GM19452 (cell line): Measurements from ENCODE around the gene ADAMTSL3.
"Not testable (repeated sequence)": the region's sequence is repeated elsewhere in the genome, so short reads cannot be mapped to it uniquely, and the experiment has no call there.

ENCODE experiments used
- ATAC-seq: cut with Tn5 transposase; IDR thresholded peaks from one replicate; pipeline ENCODE4 v1.9.1; 2021; ENCODE audit not compliant: unreplicated experiment

Gene ADAMTSL3

GRCh38 chr15:83745771-83746170, 91.8 kb downstream of the ADAMTSL3 start:
- no peak for ATAC-seq

- ATAC-seq: no peak
Measured at GRCh38 chr15:83746231-83746630, 92.3 kb downstream of the ADAMTSL3 start.

- ATAC-seq: no peak
Measured at GRCh38 chr15:83747050-83747717, 93.3 kb downstream of the ADAMTSL3 start.

DNA sequence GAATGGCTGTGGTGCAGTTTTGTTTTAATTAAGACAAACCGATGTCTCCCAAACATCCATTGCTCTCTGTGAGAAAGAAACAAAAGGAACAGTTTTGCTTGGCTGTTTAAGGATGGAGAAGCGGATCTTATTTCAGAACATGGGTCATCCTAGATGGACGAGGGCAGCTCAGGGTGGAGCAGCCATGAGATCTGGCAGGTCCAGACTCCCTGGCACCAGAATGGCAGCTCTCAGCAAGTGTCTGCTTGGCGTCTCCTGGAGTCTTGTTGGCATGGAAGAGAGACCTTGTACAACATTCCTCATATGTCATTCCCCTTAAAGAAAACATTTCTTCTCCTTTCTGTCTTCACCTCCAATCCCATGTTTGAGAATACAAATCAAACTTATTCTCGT, 93.8 kb downstream of the ADAMTSL3 start:
- no peak for ATAC-seq

GRCh38 chr15:83753872-83754493, 100.1 kb downstream of the ADAMTSL3 start:
- no peak for ATAC-seq

GRCh38 chr15:83757291-83757690, 103.4 kb downstream of the ADAMTSL3 start:
- ATAC-seq: not testable (repeated sequence)

- no peak for ATAC-seq
Measured at GRCh38 chr15:83762367-83762766, 108.4 kb downstream of the ADAMTSL3 start.

DNA sequence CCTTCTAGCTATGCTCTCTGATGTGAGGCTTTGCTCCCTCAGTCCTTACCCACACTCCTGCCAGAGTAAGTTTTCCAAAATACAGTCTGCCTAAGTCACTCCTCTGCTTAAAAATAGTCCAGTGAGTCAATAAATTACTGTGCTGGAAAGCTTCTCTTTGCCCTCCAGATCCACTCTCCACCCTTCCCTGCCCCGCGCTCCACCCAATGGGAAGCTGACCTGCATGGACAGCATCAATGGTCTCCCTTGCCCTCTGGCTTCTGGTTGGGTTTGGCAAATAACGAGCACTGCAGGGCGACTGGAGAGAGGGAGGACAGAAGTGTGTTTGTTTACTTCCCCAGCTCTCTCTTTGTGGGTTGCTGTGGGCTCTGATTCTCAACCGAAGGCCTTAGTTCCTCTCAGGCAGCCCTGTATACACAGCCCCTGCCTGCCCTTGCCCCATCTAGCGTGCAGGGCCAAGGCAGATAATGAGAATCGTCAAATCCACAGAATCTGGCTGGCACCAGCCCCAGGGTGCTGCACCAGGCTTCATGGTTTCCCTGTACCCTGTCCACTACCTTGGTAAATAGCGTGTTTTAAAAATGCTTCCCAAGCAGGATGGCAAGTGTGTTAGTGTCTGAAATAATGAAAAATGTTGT, 110.4 kb downstream of the ADAMTSL3 start:
- ATAC-seq: no peak

GRCh38 chr15:83766339-83766738, 112.4 kb downstream of the ADAMTSL3 start:
- ATAC-seq: no peak

- ATAC-seq: no peak
Measured at GRCh38 chr15:83767741-83768140, 113.8 kb downstream of the ADAMTSL3 start.

DNA sequence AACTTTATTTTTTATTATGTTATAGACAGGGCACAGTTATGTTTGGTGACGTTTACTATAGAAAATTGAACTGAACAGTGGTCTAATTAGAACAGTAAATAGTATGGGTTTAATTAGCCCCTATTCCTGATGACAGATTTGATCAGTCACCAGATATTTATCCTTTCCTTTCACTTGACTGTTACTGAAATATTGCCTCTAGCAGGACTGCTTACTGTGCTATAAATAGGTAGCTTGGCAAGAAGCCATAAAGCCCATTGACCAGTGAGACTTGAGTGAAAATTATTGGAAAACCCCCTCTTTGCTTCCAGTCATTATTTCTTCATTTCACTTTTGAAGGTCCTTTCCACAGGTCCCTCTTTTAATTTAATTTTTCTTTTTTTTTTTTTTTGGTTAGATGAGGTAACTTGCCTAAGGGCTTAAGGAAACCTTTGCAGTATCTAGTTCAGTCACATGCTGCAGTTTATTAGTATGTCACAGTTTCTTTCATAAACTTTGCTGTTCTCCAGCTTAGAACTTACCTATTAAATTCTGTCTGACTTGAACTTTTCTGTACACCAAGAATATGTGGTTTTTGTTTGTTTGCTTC, 115.6 kb downstream of the ADAMTSL3 start:
- ATAC-seq: no peak

- ATAC-seq: no peak
Measured at GRCh38 chr15:83775738-83776137, 121.8 kb downstream of the ADAMTSL3 start.

GRCh38 chr15:83776986-83777385, 123.1 kb downstream of the ADAMTSL3 start:
- no peak for ATAC-seq

DNA sequence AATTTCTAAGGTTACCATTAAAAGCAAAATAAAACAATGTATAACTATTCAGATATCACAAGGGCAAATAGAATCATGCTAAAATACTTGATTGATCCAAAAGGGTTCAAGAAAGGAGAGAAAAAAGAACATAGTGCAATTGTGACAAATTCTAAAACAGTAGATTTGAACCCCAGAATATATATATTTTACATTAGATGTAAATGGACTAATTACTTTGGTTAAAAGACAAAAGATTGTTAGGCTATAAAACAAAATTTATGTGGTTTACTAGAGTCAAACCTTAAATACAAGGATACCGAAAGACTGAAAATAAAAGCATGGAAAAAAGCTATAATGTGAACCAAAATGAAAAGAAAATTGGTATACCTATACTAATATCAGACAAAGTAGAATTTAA, 129.3 kb downstream of the ADAMTSL3 start:
- ATAC-seq: no peak

DNA sequence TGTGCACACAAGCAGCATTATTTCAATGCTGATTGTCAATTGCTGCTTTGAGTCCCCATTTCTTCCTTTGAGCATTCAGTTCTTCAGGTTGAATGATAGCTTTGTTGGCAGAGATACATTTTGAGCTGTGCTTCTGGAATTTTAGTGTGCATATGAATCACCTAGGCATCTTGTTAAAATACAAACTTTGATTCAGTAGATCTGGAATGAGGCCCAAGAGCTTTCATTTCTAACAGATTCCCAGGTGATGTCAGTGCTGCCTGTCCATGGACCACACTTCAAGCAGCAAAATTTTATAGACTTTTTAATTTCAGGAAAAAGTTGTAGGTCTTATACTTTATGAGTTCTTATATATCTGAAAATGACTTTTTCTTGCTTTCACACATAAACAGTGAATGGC, 131.1 kb downstream of the ADAMTSL3 start:
- no peak for ATAC-seq

- no peak for ATAC-seq
Measured at GRCh38 chr15:83786336-83786735, 132.4 kb downstream of the ADAMTSL3 start.

DNA sequence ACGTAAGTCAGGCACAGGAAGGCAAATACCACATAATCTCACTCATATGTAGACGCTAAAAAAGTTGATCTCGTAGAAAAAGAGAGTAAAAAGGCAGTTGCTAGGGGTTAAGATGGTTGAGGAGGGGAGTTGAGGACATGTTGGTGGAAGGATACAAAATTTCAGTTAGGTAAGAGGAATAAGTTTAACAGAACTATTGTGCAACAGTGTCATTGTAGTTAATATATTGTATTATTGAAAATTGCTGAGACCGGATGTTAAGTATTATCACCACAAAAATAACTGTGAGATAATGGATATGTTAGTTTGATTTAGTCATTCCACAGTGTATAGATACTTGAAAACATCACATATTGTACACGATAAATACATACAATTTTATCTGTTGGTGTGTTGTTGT, 139.1 kb downstream of the ADAMTSL3 start:
- no peak for ATAC-seq

GRCh38 chr15:83794209-83794608, 140.3 kb downstream of the ADAMTSL3 start:
- no peak for ATAC-seq

DNA sequence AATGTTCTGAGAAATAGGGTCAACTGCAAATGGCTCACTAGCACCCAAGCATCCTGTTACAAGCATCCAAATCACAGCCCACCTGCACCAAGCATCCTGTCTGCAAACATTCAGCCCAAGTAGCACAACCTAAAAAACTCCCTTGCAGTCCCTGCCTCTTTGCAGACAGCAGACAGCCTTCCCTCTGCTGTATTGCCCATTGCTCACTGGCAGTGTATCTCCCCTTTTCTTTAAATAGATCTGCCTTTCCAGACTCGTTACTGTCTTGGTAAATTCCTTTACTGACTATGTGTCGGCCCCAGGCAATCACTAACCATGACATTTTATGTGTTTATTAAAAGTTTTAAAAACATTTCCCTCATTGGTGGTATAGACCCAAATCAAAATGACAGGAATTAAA, 155.4 kb downstream of the ADAMTSL3 start:
- ATAC-seq: no peak

- ATAC-seq: no peak
Measured at GRCh38 chr15:83810110-83810509, 156.2 kb downstream of the ADAMTSL3 start.

DNA sequence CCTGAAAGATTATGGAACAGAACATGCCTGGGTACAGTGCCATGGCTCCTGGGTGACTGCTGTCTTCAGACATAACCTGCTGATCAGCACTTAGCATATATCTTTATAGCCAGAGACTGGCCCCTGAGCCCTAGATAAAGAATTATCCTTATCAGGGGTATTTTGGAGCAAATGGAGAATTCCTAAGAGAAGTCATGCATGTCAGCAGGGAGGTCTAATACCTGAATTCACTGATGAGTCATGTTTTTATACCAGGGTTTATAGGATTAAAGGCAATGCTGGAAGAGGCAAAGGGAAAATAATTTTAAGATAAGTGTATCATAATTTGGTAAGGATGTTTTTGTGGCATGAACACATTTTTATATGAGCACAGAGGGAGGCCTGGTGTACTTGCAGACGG, 159.8 kb downstream of the ADAMTSL3 start:
- no peak for ATAC-seq

DNA sequence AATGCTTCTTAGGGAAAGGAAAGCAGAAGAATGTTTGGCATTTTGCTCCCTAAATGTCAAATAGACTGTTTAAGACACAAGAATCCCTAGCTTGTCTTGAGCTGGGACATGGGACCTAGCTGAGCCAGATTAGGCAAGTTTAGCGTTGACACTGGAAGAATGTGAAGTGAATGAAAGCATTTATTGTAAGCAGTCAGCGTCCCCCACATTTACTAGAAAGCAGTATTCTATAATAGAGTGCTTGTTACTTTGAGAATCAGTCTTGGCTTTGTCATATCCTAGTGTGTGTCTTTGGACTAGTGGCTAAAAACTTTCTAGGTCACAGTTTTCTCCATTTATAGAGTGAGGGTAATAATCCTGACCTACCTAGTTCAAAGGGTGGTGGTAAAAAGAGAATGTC, 161.6 kb downstream of the ADAMTSL3 start:
- ATAC-seq: no peak
